SH-SY5Y (cell line): Measurements from ENCODE around the gene DGAT2.

Experiments
- GATA2 ChIP-seq: IDR thresholded peaks from 2 replicates; pipeline ENCODE4 v1.6.1; 2011; ENCODE audit warnings: mild to moderate bottlenecking, low read depth, low read length
- GATA3 ChIP-seq: IDR thresholded peaks from 2 replicates; pipeline ENCODE4 v1.6.1; 2011; ENCODE audit warnings: low read depth, mild to moderate bottlenecking, low read length, moderate library complexity

GRCh38 chr11:75743711-75744563 is 24.6 kb upstream of the DGAT2 start:
- TF ChIP-seq GATA2 = no peak
- TF ChIP-seq GATA3 = no peak
